Endothelial cell of umbilical vein (primary cell): ENCODE data around the gene UNC93B1. TPM values are rescaled to one million over a fixed set of nuclear protein-coding genes. Genes with fewer than 3 reads are reported as not detected.

Experiments used
- BruUV-seq: library from RNA; stranded (reverse); fragments of 400-500 nt; replicated peaks from 2 replicates; lab custom pipeline; 2021; lab: Mats Ljungman, UMichigan
- CTCF ChIA-PET: fragments of 300-600, 350-600 bp; sonication (Branson Sonifier 250); formaldehyde crosslinking; loops from one replicate; lab custom pipeline; 2021; ENCODE audit warnings: antibody characterized with exemption, inconsistent platforms; lab: Charles Lee
- POLR2A ChIA-PET: fragments of 300-600, 350-600 bp; sonication (Branson Sonifier 250); formaldehyde crosslinking; loops from one replicate; lab custom pipeline; 2021; ENCODE audit warnings: antibody characterized with exemption, inconsistent platforms; lab: Charles Lee
- DNase-seq: peaks from one replicate; pipeline ENCODE4 v3.0.0-alpha.2; 2011; ENCODE audit warnings: low read depth, low spot score
- FAIRE-seq: peaks from 2 replicates; lab custom pipeline; 2011; peaks lifted over from hg19 to GRCh38; lab: Jason Lieb, UNC
- H2AFZ ChIP-seq: 2 replicates; pipeline ENCODE4 v1.6.0; 2012; ENCODE audit warnings: low read depth, low read length, control low read depth, inconsistent platforms
- H3K27ac ChIP-seq: 2 replicates; pipeline ENCODE4 v1.5.1; 2011; ENCODE audit warnings: low read depth, mild to moderate bottlenecking, control low read depth, low read length, moderate library complexity; ENCODE audit not compliant: insufficient read depth
- H3K27me3 ChIP-seq, 2 experiments: 2 replicates each; pipeline versions ENCODE4 v1.6.0 to v1.6.1; 2011; ENCODE audit warnings: low read length in 2 of 2, mixed read lengths in 1 of 2; ENCODE audit not compliant: control insufficient read depth in 2 of 2, insufficient read depth in 2 of 2
- H3K36me3 ChIP-seq, 2 experiments: 2 replicates in 1 of 2; 3 replicates in 1 of 2; pipeline ENCODE4 v1.5.1; 2011; ENCODE audit warnings: low read length in 2 of 2, mild to moderate bottlenecking in 1 of 2, moderate library complexity in 1 of 2; ENCODE audit not compliant: control insufficient read depth in 2 of 2, insufficient read depth in 2 of 2; ENCODE audit errors: extremely low read depth in 1 of 2
- H3K4me1 ChIP-seq: 3 replicates; pipeline ENCODE4 v1.5.1; 2011; ENCODE audit warnings: mild to moderate bottlenecking, low read length; ENCODE audit not compliant: control insufficient read depth, insufficient read depth; ENCODE audit errors: extremely low read depth
- H3K4me2 ChIP-seq: 2 replicates; pipeline ENCODE4 v1.6.1; 2011; ENCODE audit warnings: low read length, control low read depth, mixed read lengths; ENCODE audit not compliant: insufficient read depth
- H3K4me3 ChIP-seq, 3 experiments: fragments of 200-600 bp in 1 of 3; sonication (generic), shearing (Covaris generic) in 1 of 3; replicated peaks in 1 of 3; 2 replicates each; pipeline ENCODE4 v1.5.1; 2011 to 2016; ENCODE audit warnings: control low read depth in 3 of 3, low read length in 3 of 3, mild to moderate bottlenecking in 2 of 3, inconsistent platforms in 1 of 3, low read depth in 1 of 3, moderate library complexity in 1 of 3; ENCODE audit not compliant: insufficient read depth in 1 of 3
- H3K79me2 ChIP-seq: 2 replicates; pipeline ENCODE4 v1.6.0; 2012; ENCODE audit warnings: low read length, inconsistent platforms; ENCODE audit not compliant: control insufficient read depth, insufficient read depth
- H3K9ac ChIP-seq: replicated peaks from 2 replicates; pipeline ENCODE3; 2011; ENCODE audit warnings: low read length, control low read depth; ENCODE audit not compliant: insufficient read depth; ENCODE audit errors: extremely low read depth
- H3K9me1 ChIP-seq: replicated peaks from 3 replicates; pipeline ENCODE4 v1.6.0; 2011; ENCODE audit warnings: mild to moderate bottlenecking, low read length; ENCODE audit not compliant: control insufficient read depth, insufficient read depth; ENCODE audit errors: extremely low read depth
- H3K9me3 ChIP-seq: replicated peaks from 2 replicates; pipeline ENCODE4 v1.5.1; 2012; ENCODE audit warnings: low read length, inconsistent platforms; ENCODE audit not compliant: control insufficient read depth, insufficient read depth
- H4K20me1 ChIP-seq: replicated peaks from 2 replicates; pipeline ENCODE3; 2011; ENCODE audit warnings: mild to moderate bottlenecking, low read length; ENCODE audit not compliant: control insufficient read depth, insufficient read depth; ENCODE audit errors: extremely low read depth
- EZH2 ChIP-seq: IDR thresholded peaks from 2 replicates; pipeline ENCODE4 v1.6.1; 2012; ENCODE audit warnings: borderline replicate concordance, low read depth, mild to moderate bottlenecking, moderate library complexity, low read length, inconsistent platforms; ENCODE audit not compliant: severe bottlenecking
- FOS ChIP-seq: IDR thresholded peaks from 2 replicates; pipeline ENCODE4 v1.6.1; 2011; ENCODE audit warnings: mild to moderate bottlenecking, low read length, moderate library complexity, borderline replicate concordance; ENCODE audit not compliant: insufficient read depth
- GATA2 ChIP-seq: IDR thresholded peaks from 2 replicates; pipeline ENCODE4 v1.7.0; 2011; ENCODE audit warnings: low read depth, mild to moderate bottlenecking, moderate library complexity, mixed read lengths, low read length; ENCODE audit not compliant: insufficient read length, insufficient read depth
- JUN ChIP-seq: IDR thresholded peaks from 2 replicates; pipeline ENCODE4 v1.6.1; 2011; ENCODE audit warnings: borderline replicate concordance, low read depth; ENCODE audit not compliant: insufficient read length, insufficient read depth
- MYC ChIP-seq: IDR thresholded peaks from one replicate; pipeline ENCODE4 v1.6.1; 2011; ENCODE audit warnings: mild to moderate bottlenecking, low read depth, low read length
- POLR2A ChIP-seq: IDR thresholded peaks from 2 replicates; pipeline ENCODE4 v1.6.1; 2012; ENCODE audit warnings: low read depth, mild to moderate bottlenecking, control low read depth, low read length
- POLR2AphosphoS5 ChIP-seq: IDR thresholded peaks from 2 replicates; pipeline ENCODE4 v1.6.1; 2012; ENCODE audit warnings: low read depth, mild to moderate bottlenecking, control low read depth, low read length, moderate library complexity; ENCODE audit not compliant: insufficient read depth
- dilution Hi-C: fragments of 300-500 bp; cut with MboI; formaldehyde crosslinking; loops from one replicate; pipeline ENCODE4 v1.15.0; 2019; ENCODE audit warnings: low sequenced_read_pairs; ENCODE audit not compliant: extremely low pct_ligation_motif_present
- intact Hi-C: fragments of 100-400 bp; cut with micrococcal nuclease; formaldehyde crosslinking; loops from one replicate; pipeline ENCODE4 v1.10.0; 2022
- polyA plus RNA-seq, 4 experiments: library from polyadenylated mRNA; depleted of rRNA in 3 of 4; stranded (reverse) in 3 of 4; unstranded in 1 of 4; fragments of >200 nt; gene quantifications; 2 replicates each; pipeline versions ENCODE4 v1.2.1 to v1.2.3, GENCODE V29; 2011 to 2012; ENCODE audit warnings: missing spikeins in 1 of 4
- total RNA-seq: library from RNA; stranded (reverse); gene quantifications from 2 replicates; pipeline ENCODE4 v1.2.3, GENCODE V29; 2021
- TF ChIP-seq, protein P1 (sequence below), 2 donors: IDR thresholded peaks; 1 replicate in 1 of 2; 2 replicates in 1 of 2; pipeline ENCODE4 v1.5.1; 2011; ENCODE audit warnings: low read length in 2 of 2, mild to moderate bottlenecking in 2 of 2, moderate library complexity in 2 of 2, control low read depth in 1 of 2, inconsistent platforms in 1 of 2, low read depth in 1 of 2; ENCODE audit not compliant: insufficient read depth in 1 of 2; ENCODE audit errors: extremely low read depth in 1 of 2
- TF ChIP-seq, protein P2 (sequence below): IDR thresholded peaks from 2 replicates; pipeline ENCODE4 v1.6.1; 2011; ENCODE audit not compliant: insufficient read depth, insufficient read length

UNC93B1 gene
- total and polyA plus RNA-seq, 2 donors (not counting 3 experiments of a cell fraction or from before 2014, with no cell fraction given): 10.6 to 18.9 TPM

DNA sequence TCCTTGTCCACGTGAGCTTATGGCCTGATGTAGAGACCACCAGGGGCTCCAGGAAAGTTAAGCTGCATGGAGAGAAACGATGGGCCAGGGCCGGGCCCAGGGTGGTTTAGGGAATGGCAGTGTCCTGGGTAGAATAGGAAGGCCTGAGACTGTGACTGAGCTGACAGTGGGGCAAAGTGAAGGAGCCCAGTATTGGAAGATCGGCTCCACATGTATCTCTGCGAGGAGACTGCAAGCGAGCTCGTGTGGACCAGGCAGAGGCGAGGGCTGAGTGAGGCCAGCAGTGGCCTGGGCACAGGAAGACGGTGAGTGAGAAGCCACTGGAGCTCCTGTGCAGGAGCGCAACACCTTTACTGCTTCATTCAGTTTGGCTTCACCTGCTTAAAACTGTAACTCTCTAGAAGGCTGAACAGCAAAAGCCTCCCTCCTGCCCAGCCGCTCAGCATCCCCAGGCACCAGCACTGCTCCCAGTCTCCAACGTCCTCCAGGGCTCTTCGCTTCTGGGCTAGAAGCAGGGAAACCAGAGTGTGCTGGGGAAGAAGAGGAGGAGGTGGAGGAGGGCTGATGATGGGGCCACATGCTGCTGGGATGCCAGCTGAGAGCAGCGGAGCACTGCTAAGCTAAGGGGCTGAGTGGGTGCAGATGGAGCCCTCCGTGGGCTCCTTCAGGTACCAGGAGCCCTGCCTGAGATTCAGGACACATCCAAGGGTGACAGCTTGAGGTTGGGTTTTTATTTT is 48.4 kb upstream of the UNC93B1 start:
- no peak for DNase-seq
- no peaks in the 10 kb centered on the region for H3K9me3 ChIP-seq
- no peak overlapping the region for H3K9ac ChIP-seq
- H3K9me1 ChIP-seq: no peaks in the 10 kb centered on the region
- no peak overlapping the region for H3K27ac ChIP-seq
- H3K27me3 ChIP-seq: no peaks in the 10 kb centered on the region
- intact Hi-C loops: no loop called here
- ChIA-PET POLR2A (no interaction called here), CTCF (interaction anchor here (0.8 to 1.2 kb wide), 2 partner anchors 12 to 157 kb away, joined by 3 to 4 read pairs; no protein-coding TSS in a partner anchor)
- TF ChIP-seq, protein P1, sequence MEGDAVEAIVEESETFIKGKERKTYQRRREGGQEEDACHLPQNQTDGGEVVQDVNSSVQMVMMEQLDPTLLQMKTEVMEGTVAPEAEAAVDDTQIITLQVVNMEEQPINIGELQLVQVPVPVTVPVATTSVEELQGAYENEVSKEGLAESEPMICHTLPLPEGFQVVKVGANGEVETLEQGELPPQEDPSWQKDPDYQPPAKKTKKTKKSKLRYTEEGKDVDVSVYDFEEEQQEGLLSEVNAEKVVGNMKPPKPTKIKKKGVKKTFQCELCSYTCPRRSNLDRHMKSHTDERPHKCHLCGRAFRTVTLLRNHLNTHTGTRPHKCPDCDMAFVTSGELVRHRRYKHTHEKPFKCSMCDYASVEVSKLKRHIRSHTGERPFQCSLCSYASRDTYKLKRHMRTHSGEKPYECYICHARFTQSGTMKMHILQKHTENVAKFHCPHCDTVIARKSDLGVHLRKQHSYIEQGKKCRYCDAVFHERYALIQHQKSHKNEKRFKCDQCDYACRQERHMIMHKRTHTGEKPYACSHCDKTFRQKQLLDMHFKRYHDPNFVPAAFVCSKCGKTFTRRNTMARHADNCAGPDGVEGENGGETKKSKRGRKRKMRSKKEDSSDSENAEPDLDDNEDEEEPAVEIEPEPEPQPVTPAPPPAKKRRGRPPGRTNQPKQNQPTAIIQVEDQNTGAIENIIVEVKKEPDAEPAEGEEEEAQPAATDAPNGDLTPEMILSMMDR (IDR thresholded peaks at IDR 0.05; ENCODE audit: extremely low read depth in 1 of 2, insufficient read depth in 1 of 2, low read depth in 1 of 2, low read length in 2 of 2): no peak
- TF ChIP-seq FOS (no peak), JUN (no peak), GATA2 (no peak), EZH2 (no peak), MYC (no peak), POLR2A (no peak), POLR2AphosphoS5 (no peak)
- TF ChIP-seq, protein P2, sequence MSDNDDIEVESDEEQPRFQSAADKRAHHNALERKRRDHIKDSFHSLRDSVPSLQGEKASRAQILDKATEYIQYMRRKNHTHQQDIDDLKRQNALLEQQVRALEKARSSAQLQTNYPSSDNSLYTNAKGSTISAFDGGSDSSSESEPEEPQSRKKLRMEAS: no peak
- FAIRE-seq: no peak
- H3K4me2 ChIP-seq: no peak overlapping the region
- peaks cover 4 to 39% of the 10 kb centered on the region in 2 experiments for H3K36me3 ChIP-seq
- no peaks in the 10 kb centered on the region for H3K4me1 ChIP-seq
- dilution Hi-C loops: no loop called here
- BruUV-seq: no TSS peak
- H2AFZ ChIP-seq: no peak overlapping the region
- no peaks in the 10 kb centered on the region for H4K20me1 ChIP-seq
- no peak overlapping the region for H3K4me3 ChIP-seq
- no peaks in the 10 kb centered on the region for H3K79me2 ChIP-seq
